Stimulated activated CD8-positive, alpha-beta memory T cell treated with anti-CD3 and anti-CD28 coated beads, Interleukin-4, amount 100 ng/mL, for 48 hours (primary cell): ENCODE results near the gene NOP14.
"Not testable (repeated sequence)": the region's sequence is repeated elsewhere in the genome, so short reads cannot be mapped to it uniquely, and the experiment has no call there.

Experiments used
- DNase-seq: peaks from one replicate; pipeline ENCODE4 v3.0.0-alpha.2; 2020

Gene NOP14

DNA sequence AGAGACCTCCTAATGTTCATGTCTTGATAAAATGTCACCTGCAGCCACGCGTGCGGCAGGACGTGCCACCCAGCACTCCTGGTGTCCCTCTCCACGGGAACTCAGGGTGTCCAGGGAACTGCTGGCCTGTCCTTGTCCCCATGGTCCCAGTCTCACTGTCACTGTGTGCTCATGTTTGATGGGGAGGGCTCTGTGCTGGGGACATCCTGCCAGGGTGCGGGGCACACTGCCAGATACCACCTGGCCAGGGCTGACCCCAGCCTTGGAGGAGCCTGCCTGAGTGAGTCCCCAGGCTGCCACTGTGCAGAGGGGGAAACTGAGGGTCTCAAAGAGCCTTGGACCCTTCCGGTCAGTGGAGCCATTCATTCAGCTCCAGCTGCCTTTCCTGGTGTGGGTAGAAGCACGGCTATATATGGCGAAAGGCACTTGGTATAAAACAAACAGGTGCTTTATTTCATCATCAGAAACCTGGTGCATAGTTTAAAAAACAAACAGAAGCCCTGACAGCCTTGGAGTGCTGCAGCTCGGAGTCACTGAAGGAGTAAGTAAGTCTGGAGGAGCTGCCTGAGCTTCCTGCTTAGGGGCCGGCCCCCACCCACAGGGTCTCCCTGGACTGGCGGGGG lies 33.0 kb downstream of the NOP14 start:
- DNase-seq, result no peak

DNA sequence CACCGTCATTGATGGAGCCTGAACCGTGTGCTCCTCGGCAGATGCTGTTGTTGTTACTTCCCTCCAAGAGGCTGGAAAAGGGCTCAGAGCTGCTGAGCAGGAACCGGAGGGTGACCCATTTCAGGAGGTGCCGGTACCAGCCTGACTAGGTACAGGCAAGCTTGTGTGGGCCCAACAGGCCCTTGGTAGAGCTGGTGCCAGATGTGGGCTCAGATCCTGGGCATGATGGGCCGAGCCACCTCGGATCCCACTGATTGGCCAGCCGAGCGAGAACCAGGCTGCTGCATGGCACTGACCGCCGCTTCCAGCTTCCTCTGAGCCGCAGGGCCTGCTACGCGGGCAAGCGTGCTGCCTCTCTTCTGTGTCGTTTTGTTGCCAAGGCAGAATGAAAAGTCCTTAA lies 33.7 kb downstream of the NOP14 start:
- DNase-seq, result no peak

DNA sequence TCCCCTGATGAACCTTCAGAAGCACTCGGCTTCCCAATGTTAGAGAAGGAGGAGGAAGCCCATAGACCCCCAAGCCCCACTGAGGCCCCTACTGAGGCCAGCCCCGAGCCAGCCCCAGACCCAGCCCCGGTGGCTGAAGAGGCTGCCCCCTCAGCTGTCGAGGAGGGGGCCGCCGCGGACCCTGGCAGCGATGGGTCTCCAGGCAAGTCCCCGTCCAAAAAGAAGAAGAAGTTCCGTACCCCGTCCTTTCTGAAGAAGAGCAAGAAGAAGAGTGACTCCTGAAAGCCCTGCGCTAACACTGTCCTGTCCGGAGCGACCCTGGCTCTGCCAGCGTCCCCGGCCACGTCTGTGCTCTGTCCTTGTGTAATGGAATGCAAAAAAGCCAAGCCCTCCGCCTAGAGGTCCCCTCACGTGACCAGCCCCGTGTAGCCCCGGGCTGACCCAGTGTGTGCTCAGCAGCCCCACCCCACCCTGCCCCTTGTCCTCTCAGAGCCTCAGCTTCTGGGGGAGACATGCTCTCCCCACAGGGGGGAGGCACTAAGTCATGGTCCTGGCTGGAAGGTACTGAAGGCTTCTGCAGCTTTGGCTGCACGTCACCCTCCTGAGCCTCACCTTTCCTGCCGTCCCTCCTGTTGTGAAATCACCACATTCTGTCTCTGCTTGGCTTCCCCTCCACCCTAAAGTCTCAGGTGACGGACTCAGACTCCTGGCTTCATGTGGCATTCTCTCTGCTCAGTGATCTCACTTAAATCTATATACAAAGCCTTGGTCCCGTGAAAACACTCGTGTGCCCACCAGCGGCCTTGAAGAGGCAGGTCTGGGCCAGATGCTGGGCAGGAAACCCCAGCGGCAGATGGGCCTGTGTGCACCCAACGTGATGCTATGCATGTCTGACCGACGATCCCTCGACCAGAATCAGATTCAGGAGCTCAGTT lies 34.7 kb downstream of the NOP14 start:
- DNase-seq, result no peak

DNA sequence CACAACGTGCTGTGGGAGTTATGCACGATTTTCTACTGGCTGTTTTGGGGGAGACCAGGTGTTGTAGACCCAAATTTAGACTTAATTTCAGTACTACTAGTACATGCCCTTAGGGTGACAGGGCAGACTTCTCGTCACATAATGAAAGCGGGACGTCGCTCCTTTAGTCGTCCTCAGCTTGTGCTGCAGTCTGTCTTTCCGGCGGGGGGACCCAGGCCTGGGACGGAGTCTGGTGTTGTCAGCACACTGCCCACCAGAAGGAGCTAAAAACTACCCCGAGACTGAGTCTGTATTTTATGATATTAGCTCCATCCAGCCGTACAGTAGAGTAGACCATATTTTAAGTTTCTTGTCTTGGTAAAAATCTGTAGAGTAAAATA lies 35.5 kb downstream of the NOP14 start:
- no peak for DNase-seq

DNA sequence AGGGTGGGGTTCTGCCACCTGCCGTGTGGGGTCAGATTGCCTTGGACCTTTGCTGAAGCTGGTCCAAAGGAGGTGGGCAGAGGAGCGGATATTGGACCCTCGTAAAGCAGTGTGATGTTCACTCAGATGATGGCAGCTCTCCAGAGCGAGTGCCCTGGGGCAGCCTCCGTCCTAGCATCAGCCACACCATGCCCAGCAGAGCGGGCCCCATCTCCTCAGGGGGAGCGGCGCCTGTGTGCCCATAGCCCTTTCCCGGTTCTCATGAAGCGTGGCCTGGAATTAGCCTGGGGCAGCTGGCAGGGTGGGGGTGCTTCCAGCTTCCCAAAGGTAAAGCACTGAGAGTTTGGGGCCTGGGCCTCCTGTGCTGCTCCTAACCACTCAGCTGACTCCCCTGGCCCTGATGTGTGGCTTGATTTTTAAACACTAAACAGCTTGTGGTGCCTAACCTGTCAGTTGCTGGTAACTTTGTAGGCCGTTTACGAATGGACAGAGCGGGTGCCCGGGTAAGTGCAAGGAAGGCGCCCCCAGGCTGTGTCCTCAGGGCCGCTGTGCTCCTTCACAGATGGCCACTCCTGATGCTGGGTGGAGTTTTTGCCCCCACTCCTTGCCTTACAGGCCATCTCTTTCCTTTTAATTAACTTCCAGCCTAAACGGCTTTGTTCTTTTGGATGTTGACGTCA lies 36.0 kb downstream of the NOP14 start:
- no peak for DNase-seq

DNA sequence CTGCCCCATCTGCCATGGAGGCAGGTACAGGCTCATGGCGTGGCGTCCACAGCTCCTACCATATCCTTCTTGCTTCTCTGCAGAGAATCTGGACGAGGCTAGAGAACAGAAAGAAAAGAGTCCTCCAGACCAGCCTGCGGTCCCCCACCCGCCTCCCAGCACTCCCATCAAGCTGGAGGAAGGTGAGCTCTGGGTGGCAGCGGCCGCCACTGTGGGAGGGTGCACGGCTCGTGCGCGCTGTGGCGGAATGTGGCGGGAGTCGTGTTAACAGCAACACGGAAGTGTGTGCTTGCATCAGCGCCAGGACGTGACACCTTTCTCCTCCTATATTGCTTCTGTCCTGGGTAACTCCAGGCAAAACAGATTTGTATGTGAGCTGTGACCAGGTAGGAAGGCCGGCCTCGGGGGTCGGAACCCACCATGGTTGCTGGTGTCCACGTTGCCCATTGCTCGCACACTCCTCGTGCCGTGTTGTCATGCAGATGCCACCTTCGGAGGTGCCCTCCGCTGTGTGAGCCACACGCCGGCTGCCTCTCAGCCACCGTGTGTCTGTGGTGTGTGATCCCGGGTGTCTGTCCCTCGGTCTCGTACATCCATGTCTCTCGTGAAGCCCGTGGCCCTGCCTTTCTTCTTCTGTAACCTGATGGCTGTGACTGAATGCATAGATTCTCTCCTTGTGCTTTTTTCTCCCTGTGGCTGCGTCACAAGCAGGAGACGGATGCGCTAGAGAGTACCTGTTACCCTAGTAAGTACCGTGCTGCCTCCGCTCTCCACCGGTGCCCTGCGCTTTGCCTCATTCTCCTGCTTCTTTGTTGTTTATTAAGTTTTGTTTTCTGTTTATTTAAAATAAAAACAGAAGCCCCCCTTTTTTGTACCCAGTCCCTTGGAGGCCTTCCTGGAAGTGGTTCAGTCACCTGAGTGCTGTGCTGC lies 37.0 kb downstream of the NOP14 start:
- DNase-seq, result peak; percentile 21

DNA sequence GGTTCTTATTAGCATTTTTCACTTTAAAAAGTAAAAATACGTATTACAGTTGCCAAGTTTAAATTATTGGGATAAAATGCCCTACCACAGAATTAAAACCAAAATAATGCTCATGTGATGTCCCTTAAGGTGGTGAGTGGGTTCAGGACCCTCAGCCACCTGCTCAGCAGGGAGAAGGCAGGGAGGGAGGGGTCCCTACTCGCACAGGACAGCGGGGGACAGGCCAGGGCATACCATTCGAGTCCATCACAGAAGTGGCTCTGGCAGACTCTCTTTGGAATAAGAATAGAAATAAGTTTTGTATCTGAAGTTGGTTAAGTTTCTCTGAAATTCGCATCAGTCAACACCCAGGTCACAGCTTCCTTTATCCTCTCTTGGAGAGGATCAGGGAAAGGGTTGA lies 37.7 kb downstream of the NOP14 start:
- no peak for DNase-seq

DNA sequence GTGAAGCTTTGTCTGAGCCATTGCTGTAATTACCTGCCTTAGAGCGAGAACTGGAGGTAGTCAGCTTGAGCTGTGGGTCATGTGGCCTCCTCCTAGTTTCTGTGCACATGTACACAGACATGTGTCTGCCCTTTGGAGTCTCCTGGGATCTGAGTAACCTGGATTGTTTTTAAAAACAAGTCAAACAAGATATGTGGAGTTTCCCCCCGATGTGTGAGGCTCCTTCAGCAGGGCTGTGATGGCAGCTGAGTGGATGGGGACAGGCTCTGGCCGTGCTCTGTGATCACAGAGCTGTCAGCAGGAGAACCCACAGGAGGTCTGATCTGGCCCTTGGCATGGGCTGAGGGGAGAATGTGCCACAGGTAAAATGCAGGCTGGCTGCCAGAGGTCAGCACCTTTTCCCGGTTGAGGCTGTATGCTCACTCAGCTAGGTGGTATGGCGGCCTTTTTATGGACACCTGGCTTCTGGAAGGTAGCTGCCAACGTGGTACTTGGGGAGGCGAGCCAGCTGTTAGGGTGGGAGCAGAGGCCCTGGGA lies 38.4 kb downstream of the NOP14 start:
- DNase-seq, result no peak

DNA sequence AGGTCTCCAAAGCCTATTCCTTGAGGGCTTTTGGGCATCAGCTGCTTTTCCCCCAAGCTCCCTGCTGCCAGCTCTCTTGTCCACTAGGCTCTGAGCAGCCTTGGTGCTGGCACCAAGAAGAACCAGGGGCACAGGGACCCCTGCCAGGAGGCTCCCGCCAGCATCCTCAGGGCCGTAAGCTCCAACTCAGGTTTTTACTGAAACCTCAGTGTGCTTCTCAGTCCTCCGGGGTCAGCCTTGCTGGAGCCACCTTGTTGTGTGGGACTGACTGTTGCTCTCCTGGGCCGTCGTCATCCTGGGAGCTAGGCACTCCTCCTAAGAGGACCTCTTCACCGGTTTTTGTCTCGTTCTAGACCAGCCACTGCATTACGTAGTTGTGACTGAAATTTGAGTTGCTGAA lies 38.9 kb downstream of the NOP14 start:
- DNase-seq, result no peak

DNA sequence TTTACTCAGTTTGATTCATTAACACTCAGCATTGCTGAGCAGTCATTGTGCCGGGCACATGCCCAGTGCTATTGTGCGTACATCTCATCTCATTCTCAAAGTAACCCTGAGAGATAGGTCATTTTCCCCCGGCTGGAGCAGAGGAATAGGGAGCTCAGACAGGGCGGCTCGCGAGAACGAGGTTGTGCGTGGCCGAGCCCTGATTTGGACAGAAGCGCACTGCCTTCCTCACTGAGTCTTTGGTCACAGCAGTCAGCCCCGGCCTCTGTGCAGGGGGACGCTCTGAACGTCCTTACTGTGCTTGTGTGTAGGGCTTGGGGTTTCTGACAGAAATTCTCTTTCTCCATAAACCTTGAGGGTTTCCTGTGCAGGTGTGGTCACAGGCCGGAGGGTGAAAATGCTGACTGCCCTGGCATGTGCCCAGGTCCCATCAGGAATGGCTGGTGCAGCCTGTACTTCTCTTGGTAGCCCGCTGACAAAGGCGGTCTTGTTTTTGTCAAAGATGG lies 39.5 kb downstream of the NOP14 start:
- no peak for DNase-seq

DNA sequence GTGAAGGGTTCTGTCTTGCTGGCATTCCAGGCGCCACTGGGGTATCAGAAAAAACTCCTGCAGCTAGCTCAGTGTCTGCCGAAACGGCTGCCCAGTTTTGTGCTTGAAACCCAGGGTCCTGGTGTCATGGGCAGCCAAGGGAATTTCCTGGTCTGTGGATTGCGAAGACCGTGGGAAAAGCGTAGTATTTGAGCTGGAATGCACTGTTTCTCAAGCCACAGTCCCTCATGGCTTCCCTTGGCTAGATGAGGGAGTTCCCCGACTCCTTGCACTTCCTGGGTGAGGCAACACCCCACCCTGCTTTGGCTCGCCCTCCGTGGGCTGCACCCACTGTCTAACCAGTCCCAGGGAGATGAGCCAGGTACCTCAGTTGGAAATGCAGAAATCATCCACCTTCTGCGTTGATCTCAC lies 40.1 kb downstream of the NOP14 start:
- DNase-seq, result no peak

DNA sequence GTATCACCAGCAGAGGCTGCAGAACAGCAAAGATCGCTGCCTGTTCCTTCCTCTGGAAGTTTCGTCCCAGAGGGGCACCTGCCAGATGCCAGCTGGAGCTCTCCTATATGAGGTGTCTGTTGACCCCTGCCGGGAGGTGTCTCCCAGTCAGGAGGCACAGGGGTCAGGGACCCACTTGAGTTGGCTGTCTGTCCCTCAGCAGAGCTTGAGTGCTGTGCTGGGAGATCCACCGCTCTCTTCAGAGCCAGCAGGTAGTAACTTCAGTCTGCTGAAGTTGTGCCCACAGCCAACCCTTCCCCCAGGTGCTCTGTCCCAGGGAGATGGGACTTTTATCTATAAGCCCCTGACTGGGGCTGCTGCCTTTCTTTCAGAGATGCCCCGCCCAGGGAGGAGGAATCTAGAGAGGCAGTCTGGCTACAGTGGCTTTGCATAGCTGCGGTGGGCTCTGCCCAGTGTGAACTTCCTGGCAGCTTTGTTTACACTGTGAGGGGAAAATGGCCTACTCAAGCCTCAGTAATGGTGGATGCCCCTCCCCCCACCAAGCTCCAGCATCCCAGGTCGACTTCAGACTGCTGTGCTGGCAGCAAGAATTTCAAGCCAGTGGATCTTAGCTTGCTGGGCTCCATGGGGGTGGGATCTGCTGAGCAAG lies 40.6 kb downstream of the NOP14 start:
- DNase-seq, result not testable (repeated sequence)

DNA sequence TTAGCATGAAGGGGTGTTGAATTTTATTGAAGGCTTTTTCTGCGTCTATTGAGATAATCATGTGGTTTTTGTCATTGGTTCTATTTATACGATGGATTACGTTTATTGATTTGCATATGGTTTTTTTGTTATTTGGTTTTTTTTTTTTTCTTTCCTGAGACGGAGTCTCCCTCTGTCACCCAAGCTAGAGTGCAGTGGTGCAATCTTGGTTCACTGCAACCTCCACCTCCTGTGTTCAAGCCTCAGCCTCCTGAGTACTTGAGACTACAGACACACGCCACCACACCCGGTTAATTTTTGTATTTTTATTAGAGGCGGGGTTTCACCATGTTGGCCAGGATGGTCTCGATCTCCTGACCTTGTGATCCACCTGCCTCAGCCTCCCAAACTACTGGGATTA lies 44.5 kb downstream of the NOP14 start:
- not testable (repeated sequence) for DNase-seq

DNA sequence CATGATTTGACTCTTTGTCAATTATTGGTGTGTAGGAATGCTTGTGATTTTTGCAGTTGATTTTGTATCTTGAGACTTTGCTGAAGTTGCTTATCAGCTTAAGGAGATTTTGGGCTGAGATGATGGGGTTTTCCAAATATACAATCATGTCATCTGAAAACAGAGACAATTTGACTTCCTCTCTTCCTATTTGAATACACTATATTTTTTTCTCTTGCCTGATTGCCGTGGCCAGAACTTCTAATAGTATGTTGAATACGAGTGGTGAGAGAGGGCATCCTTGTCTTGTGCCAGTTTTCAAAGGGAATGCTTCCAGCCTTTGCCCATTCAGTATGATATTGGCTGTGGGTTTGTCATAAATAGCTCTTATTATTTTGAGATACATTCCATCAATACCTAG lies 44.9 kb downstream of the NOP14 start:
- not testable (repeated sequence) for DNase-seq

DNA sequence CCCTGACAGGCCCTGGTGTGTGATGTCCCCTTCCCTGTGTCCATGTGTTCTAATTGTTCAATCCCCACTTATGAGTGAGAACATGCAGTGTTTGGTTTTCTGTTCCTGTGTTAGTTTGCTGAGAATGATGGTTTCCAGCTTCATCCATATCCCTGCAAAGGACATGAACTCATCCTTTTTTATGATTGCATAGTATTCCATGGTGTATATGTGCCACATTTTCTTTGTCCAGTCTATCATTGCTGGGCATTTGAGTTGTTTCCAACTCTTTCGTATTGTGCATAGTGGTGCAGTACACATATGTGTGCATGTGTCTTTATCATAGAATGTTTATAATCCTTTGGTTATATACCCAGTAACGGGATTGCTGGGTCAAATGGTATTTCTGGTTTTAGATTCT lies 46.5 kb downstream of the NOP14 start:
- not testable (repeated sequence) for DNase-seq

DNA sequence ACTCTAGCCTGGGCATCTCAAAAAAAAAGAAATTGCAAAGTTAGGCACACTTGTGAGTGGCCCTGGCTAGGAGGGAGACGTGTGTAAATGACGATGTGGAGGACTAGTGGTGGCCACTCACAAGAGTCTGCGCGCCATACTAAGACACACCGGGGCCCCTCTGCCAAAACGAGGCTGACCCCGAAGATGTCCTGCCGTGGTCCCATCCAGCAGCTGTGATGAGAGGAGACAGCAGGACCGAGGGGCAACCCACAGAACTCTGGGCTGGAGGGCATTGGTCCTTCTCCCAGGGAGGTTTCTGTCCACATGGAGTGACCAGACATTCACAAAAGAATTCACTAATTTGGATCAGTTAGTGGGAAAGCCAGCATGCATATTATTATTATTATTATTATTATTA lies 47.4 kb downstream of the NOP14 start:
- no peak for DNase-seq

DNA sequence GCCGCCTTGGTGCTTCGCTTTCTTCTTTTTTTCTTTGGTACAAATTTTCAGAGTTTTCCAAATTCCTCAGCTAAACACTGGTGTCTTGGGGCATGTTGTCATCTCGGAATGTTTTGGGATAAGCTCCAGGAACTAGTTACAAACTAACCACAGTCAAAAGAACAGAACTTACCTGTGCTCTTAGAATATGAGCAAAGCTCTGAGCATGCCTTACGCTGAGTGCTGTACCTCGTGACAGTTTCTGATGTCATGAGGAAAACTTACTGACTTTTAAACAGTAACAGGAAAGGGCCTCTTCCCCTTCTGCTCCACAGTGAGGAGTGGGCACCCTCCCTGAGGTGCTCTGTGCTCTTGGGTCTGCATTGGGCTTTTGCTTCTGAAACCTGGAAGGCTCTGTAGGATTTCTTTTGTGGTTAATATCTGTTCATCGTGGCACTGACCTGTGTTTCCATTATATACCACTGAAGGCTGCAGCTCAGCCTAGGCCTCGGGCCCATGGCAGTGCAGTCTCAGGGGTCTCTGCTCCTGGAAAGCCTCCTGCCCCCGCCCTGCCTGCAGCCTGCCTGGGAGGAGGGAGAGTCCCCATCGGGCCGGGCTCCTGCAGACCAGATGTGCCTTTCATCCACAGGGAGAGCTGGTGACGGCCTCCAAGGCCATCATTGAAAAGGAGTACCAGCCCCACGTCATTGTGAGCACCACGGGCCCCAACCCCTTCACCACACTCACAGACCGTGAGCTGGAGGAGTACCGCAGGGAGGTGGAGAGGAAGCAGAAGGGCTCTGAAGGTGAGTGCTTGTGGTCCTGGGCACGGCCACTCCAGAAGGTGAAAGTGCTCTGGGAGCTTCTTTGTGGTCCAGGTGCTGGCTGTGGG lies 48.7 kb downstream of the NOP14 start:
- DNase-seq, result peak; percentile 52

DNA sequence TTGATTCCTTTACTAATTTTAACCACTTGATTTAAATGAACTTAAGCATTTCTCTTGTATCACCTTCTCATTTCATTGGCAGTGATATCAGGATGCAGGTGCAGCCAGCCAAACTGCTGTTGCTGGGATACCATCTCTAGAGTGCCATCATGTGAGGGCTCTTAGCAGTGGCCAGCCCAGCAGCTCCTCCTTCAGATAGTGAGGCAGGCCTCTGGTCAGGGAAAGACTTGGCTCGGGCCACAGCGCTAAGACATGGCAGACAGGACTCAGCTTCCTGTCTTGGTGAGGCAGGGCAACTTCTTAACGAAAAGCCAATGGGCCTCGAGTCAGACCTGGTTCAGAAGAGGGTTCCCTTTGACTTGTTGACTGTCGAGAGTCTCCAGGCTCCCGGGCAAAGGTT lies 50.0 kb downstream of the NOP14 start:
- DNase-seq, result no peak

DNA sequence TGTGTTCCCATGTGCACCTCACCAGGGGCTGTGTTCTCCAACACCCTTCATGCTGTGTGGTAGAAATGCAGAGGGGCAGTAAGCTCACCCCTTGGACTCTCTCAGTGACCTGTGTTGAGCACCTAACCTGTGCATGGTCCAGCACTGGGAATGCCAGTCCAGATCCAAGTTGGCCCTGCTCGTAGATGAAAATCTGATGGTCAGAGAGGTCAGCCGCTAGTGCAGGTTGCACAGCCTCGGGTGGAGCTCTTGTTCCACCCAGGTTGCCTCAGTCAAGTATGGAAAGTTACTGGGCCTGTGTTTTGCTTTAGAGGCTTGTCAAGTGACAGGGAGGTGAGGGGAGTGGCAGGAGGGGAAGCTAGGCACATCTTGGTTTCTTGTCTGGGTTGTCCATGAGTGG lies 51.3 kb downstream of the NOP14 start:
- DNase-seq, result no peak

DNA sequence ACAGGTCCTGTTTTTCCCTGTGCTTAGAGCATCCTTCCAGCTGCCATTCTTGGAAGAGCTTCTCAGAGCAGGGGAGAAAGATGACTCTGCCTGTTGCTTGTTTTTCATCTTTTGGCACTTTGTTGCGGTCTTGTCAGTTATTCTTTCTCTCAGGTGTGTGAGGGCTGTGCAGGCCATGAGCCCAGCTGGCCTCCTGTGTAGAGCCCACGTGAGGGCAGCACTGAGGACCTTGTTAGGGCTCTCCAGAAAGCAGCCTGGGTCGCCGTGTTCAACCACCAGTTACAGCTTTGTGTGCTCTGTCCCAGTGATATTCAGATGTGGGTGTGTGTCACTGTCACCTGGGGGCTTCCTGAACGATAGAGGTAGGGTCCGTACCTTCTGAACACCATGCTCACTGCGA lies 52.8 kb downstream of the NOP14 start:
- DNase-seq, result no peak

DNA sequence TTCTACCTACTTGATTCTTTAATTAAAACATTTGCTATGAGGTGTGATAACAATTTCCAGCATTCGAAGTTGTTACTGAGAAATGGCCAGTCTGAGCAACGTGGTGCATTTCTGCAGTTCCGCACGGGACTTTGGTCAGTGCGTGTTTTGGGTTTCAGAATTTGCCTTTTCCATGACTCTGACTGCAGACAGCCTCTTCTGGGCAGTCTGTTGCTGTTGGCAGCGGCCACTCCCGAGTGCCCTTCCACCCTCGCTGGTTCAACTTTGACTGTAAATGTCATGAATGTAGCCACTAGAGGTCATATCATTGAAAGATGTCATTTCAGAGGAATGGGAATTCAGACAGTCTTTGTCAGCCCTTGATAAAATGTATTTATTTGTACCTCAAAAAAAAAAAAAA lies 53.6 kb downstream of the NOP14 start:
- DNase-seq, result no peak
